Measurements from ENCODE around the gene WASF1.

The WASF1 gene

DNA sequence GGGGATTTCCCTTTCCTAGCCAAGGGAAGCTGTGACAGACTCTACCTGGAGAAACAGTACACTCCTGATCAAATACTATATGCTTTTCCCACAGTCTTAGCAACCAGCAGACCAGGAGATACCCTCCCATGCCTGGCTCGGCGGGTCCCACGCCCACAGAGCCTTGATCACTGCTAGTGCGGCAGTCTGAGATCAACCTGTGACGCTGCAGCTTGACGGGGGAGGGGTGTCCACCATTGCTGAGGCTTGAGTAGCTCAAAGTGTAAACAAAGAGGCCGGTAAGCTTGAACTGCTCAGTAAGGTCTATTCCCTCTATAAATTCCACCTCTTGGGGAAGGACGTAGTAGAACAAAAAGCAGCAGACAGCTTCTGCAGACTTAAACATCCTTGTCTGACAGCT is 63.2 kb downstream of the WASF1 start:
- no peak overlapping the region for H3K27ac ChIP-seq (replicated peaks; ENCODE audit: low read length)
- H2AK5ac ChIP-seq (ENCODE audit: low read depth, low read length) = no peak overlapping the region
- H3K36me3 ChIP-seq (replicated peaks in 1 of 2; ENCODE audit: control insufficient read depth in 2 of 2, insufficient read depth in 2 of 2, low read length in 2 of 2) = peaks cover 2 to 30% of the 10 kb centered on the region in 2 donors
- H3K27me3 ChIP-seq (ENCODE audit: control insufficient read depth in 3 of 3, insufficient read depth in 3 of 3, low read depth in 1 of 3, low read length in 3 of 3) = no peaks in the 10 kb centered on the region
- H3K18ac ChIP-seq (ENCODE audit: low read length) = no peak overlapping the region
- H3K9ac ChIP-seq (ENCODE audit: low read depth, low read length, poor library complexity) = no peak overlapping the region
- no peak overlapping the region for H3K4me2 ChIP-seq (ENCODE audit: insufficient read depth, low read length, poor library complexity, severe bottlenecking)
- H4K91ac ChIP-seq (ENCODE audit: low read depth, low read length, poor library complexity) = no peak overlapping the region
- no peak overlapping the region for H2BK5ac ChIP-seq (ENCODE audit: low read length)
- H2BK15ac ChIP-seq (ENCODE audit: low read length) = no peak overlapping the region
- no peak overlapping the region for H3K4me3 ChIP-seq (ENCODE audit: low read length in 2 of 2)
- no peak overlapping the region for H3K4ac ChIP-seq (ENCODE audit: low read length)
- no CpG with 5 or more reads among the region's 8 CpGs for WGBS, 2 donors (ENCODE audit: extremely low coverage in 2 of 2, insufficient read length in 2 of 2, insufficient replicate concordance in 1 of 2)
- no peak overlapping the region for H4K8ac ChIP-seq (ENCODE audit: low read depth, low read length)
- no peak for DNase-seq (ENCODE audit: low spot score)
- no peak overlapping the region for H2BK12ac ChIP-seq (ENCODE audit: low read length)
- no peaks in the 10 kb centered on the region for H3K4me1 ChIP-seq (ENCODE audit: control insufficient read depth in 2 of 2, insufficient read depth in 1 of 2, low read depth in 1 of 2, low read length in 2 of 2)
- H2BK120ac ChIP-seq (ENCODE audit: low read depth, low read length) = no peak overlapping the region
- no peak overlapping the region for H3K23ac ChIP-seq (ENCODE audit: low read depth, low read length, poor library complexity)
- no peaks in the 10 kb centered on the region for H3K79me1 ChIP-seq (ENCODE audit: low read depth, low read length)
- no peaks in the 10 kb centered on the region for H3K9me3 ChIP-seq (replicated peaks in 1 of 2; ENCODE audit: control insufficient read depth in 2 of 2, insufficient read depth in 1 of 2, low read depth in 1 of 2, low read length in 2 of 2)
- H2AFZ ChIP-seq (ENCODE audit: low read length) = no peak overlapping the region
- no peak overlapping the region for H3K14ac ChIP-seq (ENCODE audit: low read length)

DNA sequence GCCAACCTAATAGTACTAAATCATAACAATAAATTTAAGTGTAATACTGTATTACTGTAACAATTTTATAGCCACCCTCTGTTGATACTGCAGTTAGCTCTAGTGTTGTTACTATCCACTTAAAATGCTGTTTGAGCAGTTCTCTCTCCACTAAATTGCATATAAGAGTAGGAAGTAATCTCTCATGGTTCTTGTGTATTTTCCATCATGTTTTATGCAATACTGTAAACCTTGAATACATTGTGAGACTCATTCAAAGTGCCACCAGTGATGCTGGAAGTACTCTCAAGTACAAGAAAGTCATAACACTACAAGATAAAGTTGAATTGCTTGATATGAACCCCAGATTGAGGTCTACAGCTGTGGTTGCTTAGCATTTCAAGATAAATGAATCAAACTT is 65.5 kb downstream of the WASF1 start:
- Histone ChIP-seq H2BK15ac (ENCODE audit: low read length) (no peak overlapping the region), H3K27ac (replicated peaks; ENCODE audit: low read length) (no peak overlapping the region), H3K79me1 (ENCODE audit: low read depth, low read length) (no peaks in the 10 kb centered on the region), H2AFZ (ENCODE audit: low read length) (no peak overlapping the region), H3K4me1 (ENCODE audit: control insufficient read depth in 2 of 2, insufficient read depth in 1 of 2, low read depth in 1 of 2, low read length in 2 of 2) (no peaks in the 10 kb centered on the region), H3K4ac (ENCODE audit: low read length) (no peak overlapping the region), H4K8ac (ENCODE audit: low read depth, low read length) (no peak overlapping the region), H3K4me2 (ENCODE audit: insufficient read depth, low read length, poor library complexity, severe bottlenecking) (no peak overlapping the region), H3K27me3 (ENCODE audit: control insufficient read depth in 3 of 3, insufficient read depth in 3 of 3, low read depth in 1 of 3, low read length in 3 of 3) (no peaks in the 10 kb centered on the region), H3K23ac (ENCODE audit: low read depth, low read length, poor library complexity) (no peak overlapping the region), H3K14ac (ENCODE audit: low read length) (no peak overlapping the region), H2BK12ac (ENCODE audit: low read length) (no peak overlapping the region), H3K18ac (ENCODE audit: low read length) (no peak overlapping the region), H4K91ac (ENCODE audit: low read depth, low read length, poor library complexity) (no peak overlapping the region), H2BK5ac (ENCODE audit: low read length) (no peak overlapping the region), H3K36me3 (replicated peaks in 1 of 2; ENCODE audit: control insufficient read depth in 2 of 2, insufficient read depth in 2 of 2, low read length in 2 of 2) (peaks cover 2 to 39% of the 10 kb centered on the region in 2 donors), H3K9ac (ENCODE audit: low read depth, low read length, poor library complexity) (no peak overlapping the region), H3K9me3 (replicated peaks in 1 of 2; ENCODE audit: control insufficient read depth in 2 of 2, insufficient read depth in 1 of 2, low read depth in 1 of 2, low read length in 2 of 2) (no peaks in the 10 kb centered on the region), H3K4me3 (ENCODE audit: low read length in 2 of 2) (no peak overlapping the region), H2BK120ac (ENCODE audit: low read depth, low read length) (no peak overlapping the region), H2AK5ac (ENCODE audit: low read depth, low read length) (no peak overlapping the region)
- no peak for DNase-seq (ENCODE audit: low spot score)

DNA sequence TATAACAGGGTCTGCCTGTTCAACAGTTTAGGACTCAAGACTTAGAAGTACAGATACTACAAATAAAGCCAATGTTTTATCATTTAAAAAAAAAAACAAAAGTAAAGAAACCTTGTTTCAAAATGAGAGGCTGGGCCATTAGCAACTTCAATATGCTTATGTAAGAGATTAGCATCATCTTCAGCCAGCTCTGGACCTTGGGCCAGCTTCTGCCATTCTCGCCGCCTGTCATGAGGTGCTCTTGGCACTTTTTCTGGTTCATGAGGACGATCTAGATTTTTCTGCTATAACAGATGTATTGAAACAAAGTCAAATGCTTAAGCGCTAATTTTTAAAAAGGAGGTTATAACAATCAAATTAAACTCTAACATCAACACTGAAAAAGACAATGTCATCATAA is 74.2 kb downstream of the WASF1 start:
- no CpG with 5 or more reads among the region's 4 CpGs for WGBS, 2 donors (ENCODE audit: extremely low coverage in 2 of 2, insufficient read length in 2 of 2, insufficient replicate concordance in 1 of 2)
- no peak overlapping the region for H2BK12ac ChIP-seq (ENCODE audit: low read length)
- H3K18ac ChIP-seq (ENCODE audit: low read length) = no peak overlapping the region
- no peak overlapping the region for H2BK5ac ChIP-seq (ENCODE audit: low read length)
- peaks cover 11 to 93% of the 10 kb centered on the region in 2 donors for H3K36me3 ChIP-seq (replicated peaks in 1 of 2; ENCODE audit: control insufficient read depth in 2 of 2, insufficient read depth in 2 of 2, low read length in 2 of 2)
- no peak overlapping the region for H3K4me2 ChIP-seq (ENCODE audit: insufficient read depth, low read length, poor library complexity, severe bottlenecking)
- no peak overlapping the region for H2BK15ac ChIP-seq (ENCODE audit: low read length)
- no peak for DNase-seq (ENCODE audit: low spot score)
- H3K4ac ChIP-seq (ENCODE audit: low read length) = no peak overlapping the region
- H3K27ac ChIP-seq (replicated peaks; ENCODE audit: low read length) = no peak overlapping the region
- H3K4me3 ChIP-seq (ENCODE audit: low read length in 2 of 2) = no peak overlapping the region
- H3K4me1 ChIP-seq (ENCODE audit: control insufficient read depth in 2 of 2, insufficient read depth in 1 of 2, low read depth in 1 of 2, low read length in 2 of 2) = peaks cover 0 to 3% of the 10 kb centered on the region in 2 donors
- no peaks in the 10 kb centered on the region for H3K9me3 ChIP-seq (replicated peaks in 1 of 2; ENCODE audit: control insufficient read depth in 2 of 2, insufficient read depth in 1 of 2, low read depth in 1 of 2, low read length in 2 of 2)
- no peak overlapping the region for H2AK5ac ChIP-seq (ENCODE audit: low read depth, low read length)
- no peak overlapping the region for H2AFZ ChIP-seq (ENCODE audit: low read length)
- no peak overlapping the region for H2BK120ac ChIP-seq (ENCODE audit: low read depth, low read length)
- H3K14ac ChIP-seq (ENCODE audit: low read length) = no peak overlapping the region
- H3K9ac ChIP-seq (ENCODE audit: low read depth, low read length, poor library complexity) = no peak overlapping the region
- H4K91ac ChIP-seq (ENCODE audit: low read depth, low read length, poor library complexity) = no peak overlapping the region
- no peak overlapping the region for H3K23ac ChIP-seq (ENCODE audit: low read depth, low read length, poor library complexity)
- H3K27me3 ChIP-seq (ENCODE audit: control insufficient read depth in 3 of 3, insufficient read depth in 3 of 3, low read depth in 1 of 3, low read length in 3 of 3) = no peaks in the 10 kb centered on the region
- H3K79me1 ChIP-seq (ENCODE audit: low read depth, low read length) = no peaks in the 10 kb centered on the region
- H4K8ac ChIP-seq (ENCODE audit: low read depth, low read length) = no peak overlapping the region

DNA sequence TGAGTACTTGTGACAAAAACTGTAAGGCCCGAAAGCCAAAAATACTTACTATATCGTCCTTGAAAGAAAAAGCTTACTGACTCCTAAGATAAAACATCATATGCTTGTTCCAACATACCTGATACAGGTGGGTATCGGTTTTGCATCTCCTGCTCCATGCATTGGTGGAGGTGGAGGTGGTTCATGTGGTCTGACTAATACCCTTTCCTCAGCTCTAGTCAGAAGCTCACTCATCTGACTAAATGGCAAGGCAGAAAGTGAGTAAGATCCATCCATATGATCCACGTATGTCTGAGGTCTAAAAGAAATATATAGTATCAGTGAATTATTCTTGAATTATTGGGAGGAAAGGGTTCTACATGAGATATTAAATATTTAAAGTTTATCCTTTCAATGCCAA is 76.2 kb downstream of the WASF1 start:
- Histone ChIP-seq H2BK12ac (ENCODE audit: low read length) (no peak overlapping the region), H3K9me3 (replicated peaks in 1 of 2; ENCODE audit: control insufficient read depth in 2 of 2, insufficient read depth in 1 of 2, low read depth in 1 of 2, low read length in 2 of 2) (no peaks in the 10 kb centered on the region), H3K4me1 (ENCODE audit: control insufficient read depth in 2 of 2, insufficient read depth in 1 of 2, low read depth in 1 of 2, low read length in 2 of 2) (peaks cover 0 to 3% of the 10 kb centered on the region in 2 donors), H2AK5ac (ENCODE audit: low read depth, low read length) (no peak overlapping the region), H3K18ac (ENCODE audit: low read length) (no peak overlapping the region), H3K4me3 (ENCODE audit: low read length in 2 of 2) (no peak overlapping the region), H3K4ac (ENCODE audit: low read length) (no peak overlapping the region), H3K79me1 (ENCODE audit: low read depth, low read length) (no peaks in the 10 kb centered on the region), H4K8ac (ENCODE audit: low read depth, low read length) (no peak overlapping the region), H3K36me3 (replicated peaks in 1 of 2; ENCODE audit: control insufficient read depth in 2 of 2, insufficient read depth in 2 of 2, low read length in 2 of 2) (peaks cover 15 to 99% of the 10 kb centered on the region in 2 donors), H2BK5ac (ENCODE audit: low read length) (no peak overlapping the region), H3K27ac (replicated peaks; ENCODE audit: low read length) (no peak overlapping the region), H2AFZ (ENCODE audit: low read length) (no peak overlapping the region), H3K9ac (ENCODE audit: low read depth, low read length, poor library complexity) (no peak overlapping the region), H2BK120ac (ENCODE audit: low read depth, low read length) (no peak overlapping the region), H2BK15ac (ENCODE audit: low read length) (no peak overlapping the region), H3K14ac (ENCODE audit: low read length) (no peak overlapping the region), H3K23ac (ENCODE audit: low read depth, low read length, poor library complexity) (no peak overlapping the region), H4K91ac (ENCODE audit: low read depth, low read length, poor library complexity) (no peak overlapping the region), H3K27me3 (ENCODE audit: control insufficient read depth in 3 of 3, insufficient read depth in 3 of 3, low read depth in 1 of 3, low read length in 3 of 3) (no peaks in the 10 kb centered on the region), H3K4me2 (ENCODE audit: insufficient read depth, low read length, poor library complexity, severe bottlenecking) (no peak overlapping the region)
- WGBS, 2 donors (ENCODE audit: extremely low coverage in 2 of 2, insufficient read length in 2 of 2, insufficient replicate concordance in 1 of 2) = no CpG with 5 or more reads among the region's 4 CpGs
- no peak for DNase-seq (ENCODE audit: low spot score)
